Measurements from ENCODE around the gene RAET1G. TPM values are rescaled to one million over a fixed set of nuclear protein-coding genes. Genes with fewer than 3 reads are reported as not detected.
A peak's percentile ranks its signal among the peaks of the same experiment; 100 is the strongest.

RAET1G gene
- total RNA-seq, 2 donors from 2014 or later, result not detected

DNA sequence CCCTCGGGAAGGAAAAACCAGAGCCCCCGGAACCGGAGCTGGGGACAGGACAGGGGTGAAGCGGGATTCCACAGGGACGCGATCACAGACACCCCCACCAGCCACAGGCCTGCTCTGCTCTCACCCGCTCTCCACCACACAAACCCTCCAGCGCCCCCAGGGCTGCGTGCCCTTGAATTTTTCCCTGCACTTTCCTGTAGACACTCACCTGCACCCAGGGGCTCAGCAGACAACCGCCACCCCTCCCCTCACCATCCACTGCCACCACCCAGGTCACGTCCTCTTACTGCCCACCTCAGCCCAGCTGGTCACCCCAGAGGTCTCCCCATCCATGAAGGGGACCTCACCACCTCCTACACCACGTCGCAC lies 19.5 kb upstream of the RAET1G start:
- Histone ChIP-seq H3K27ac (ENCODE audit: low read depth, low read length) (no peak overlapping the region), H3K9ac (ENCODE audit: extremely low read depth, low read length, poor library complexity, severe bottlenecking) (no peak overlapping the region), H3K9me3 (ENCODE audit: control insufficient read depth, low read length) (no peaks in the 10 kb centered on the region), H3K4me3 (ENCODE audit: low read length) (peak overlapping the region; percentile 84), H3K27me3 (ENCODE audit: control insufficient read depth, insufficient read depth, low read length, poor library complexity, severe bottlenecking) (peaks cover 79% of the 10 kb centered on the region), H3K36me3 (ENCODE audit: control insufficient read depth, insufficient read depth, low read length) (no peaks in the 10 kb centered on the region), H3K4me1 (ENCODE audit: control insufficient read depth, insufficient read depth, low read length) (no peaks in the 10 kb centered on the region)
- DNase-seq, result no peak
- H3K4me1 Mint-ChIP-seq, result peaks cover 3% of the 10 kb centered on the region
- TF ChIP-seq, protein P1, sequence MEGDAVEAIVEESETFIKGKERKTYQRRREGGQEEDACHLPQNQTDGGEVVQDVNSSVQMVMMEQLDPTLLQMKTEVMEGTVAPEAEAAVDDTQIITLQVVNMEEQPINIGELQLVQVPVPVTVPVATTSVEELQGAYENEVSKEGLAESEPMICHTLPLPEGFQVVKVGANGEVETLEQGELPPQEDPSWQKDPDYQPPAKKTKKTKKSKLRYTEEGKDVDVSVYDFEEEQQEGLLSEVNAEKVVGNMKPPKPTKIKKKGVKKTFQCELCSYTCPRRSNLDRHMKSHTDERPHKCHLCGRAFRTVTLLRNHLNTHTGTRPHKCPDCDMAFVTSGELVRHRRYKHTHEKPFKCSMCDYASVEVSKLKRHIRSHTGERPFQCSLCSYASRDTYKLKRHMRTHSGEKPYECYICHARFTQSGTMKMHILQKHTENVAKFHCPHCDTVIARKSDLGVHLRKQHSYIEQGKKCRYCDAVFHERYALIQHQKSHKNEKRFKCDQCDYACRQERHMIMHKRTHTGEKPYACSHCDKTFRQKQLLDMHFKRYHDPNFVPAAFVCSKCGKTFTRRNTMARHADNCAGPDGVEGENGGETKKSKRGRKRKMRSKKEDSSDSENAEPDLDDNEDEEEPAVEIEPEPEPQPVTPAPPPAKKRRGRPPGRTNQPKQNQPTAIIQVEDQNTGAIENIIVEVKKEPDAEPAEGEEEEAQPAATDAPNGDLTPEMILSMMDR (conservative IDR thresholded peaks at IDR 0.05), result no peak
- H3K4me3 Mint-ChIP-seq, result peak overlapping the region; percentile 70
- H3K36me3 Mint-ChIP-seq (ENCODE audit: low read depth), result no peaks in the 10 kb centered on the region
- 13 to 17% methylated on average over 6 to 13 of the region's 13 CpGs for WGBS, 2 experiments (ENCODE audit: insufficient coverage in 1 of 2, insufficient read length in 1 of 2)
- H3K27ac Mint-ChIP-seq, result no peak overlapping the region
- peaks cover 88% of the 10 kb centered on the region for H3K27me3 Mint-ChIP-seq (ENCODE audit: insufficient read depth)
- no peaks in the 10 kb centered on the region for H3K9me3 Mint-ChIP-seq

DNA sequence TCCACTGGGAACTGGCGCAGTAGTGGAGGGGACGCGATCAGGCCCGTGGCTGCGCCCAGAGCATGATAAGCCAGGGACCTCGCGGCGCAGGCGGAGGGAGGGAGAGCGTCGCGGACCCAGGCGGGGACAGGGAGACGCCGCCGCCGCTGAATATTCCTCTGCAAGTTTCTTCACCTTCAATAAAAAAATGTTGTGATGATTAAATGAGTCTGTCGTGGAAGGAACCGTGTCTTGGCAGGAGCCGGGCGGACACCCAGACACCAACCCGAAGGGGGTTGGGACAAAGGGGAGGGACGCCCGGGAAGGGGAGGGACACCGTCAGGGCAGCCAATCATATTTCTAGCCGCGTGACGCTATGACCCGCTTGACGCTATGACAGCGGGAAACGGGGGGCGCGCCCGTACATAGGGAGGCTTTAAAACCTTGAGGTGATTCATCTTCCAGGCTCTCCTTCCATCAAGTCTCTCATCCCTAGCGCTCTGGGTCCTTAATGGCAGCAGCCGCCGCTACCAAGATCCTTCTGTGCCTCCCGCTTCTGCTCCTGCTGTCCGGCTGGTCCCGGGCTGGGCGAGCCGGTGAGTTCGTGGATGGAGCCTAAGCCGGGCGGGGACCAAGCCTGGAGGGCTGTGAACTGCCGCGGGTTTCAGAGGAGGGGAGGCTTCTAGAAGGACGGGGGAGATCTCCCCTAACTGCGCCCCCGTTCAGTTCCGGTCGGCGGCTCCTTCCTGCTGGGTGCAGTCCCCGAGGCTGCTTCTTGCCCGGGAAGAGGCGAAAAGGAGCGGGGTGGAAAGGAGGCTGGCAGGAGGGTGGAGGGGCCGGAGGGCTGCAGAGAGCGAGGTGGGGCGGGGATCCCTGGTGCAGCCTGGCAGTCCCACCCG lies 18.9 kb upstream of the RAET1G start, which contains the start of gene ULBP2:
TSS of gene ULBP2 (plus strand) at position 432 of the 878 bp plus-strand sequence. CDS start at position 491, 59 bp downstream.
- peaks cover 93% of the 10 kb centered on the region for H3K27me3 Mint-ChIP-seq (ENCODE audit: insufficient read depth)
- Histone ChIP-seq H3K27me3 (ENCODE audit: control insufficient read depth, insufficient read depth, low read length, poor library complexity, severe bottlenecking) (peaks cover 83% of the 10 kb centered on the region), H3K9ac (ENCODE audit: extremely low read depth, low read length, poor library complexity, severe bottlenecking) (no peak within 1 kb of the TSS), H3K4me1 (ENCODE audit: control insufficient read depth, insufficient read depth, low read length) (no peaks in the 10 kb centered on the region), H3K9me3 (ENCODE audit: control insufficient read depth, low read length) (no peaks in the 10 kb centered on the region), H3K4me3 (ENCODE audit: low read length) (peak within 1 kb of the TSS; percentile 84), H3K36me3 (ENCODE audit: control insufficient read depth, insufficient read depth, low read length) (no peaks in the 10 kb centered on the region), H3K27ac (ENCODE audit: low read depth, low read length) (no peak within 1 kb of the TSS)
- WGBS, 2 experiments (ENCODE audit: insufficient coverage in 1 of 2, insufficient read length in 1 of 2), result 0 to 1% methylated on average over 32 to 62 of the region's 62 CpGs
- DNase-seq, result peak; percentile 92
- H3K9me3 Mint-ChIP-seq, result no peaks in the 10 kb centered on the region
- no peaks in the 10 kb centered on the region for H3K36me3 Mint-ChIP-seq (ENCODE audit: low read depth)
- H3K4me1 Mint-ChIP-seq, result peaks cover 3% of the 10 kb centered on the region
- TF ChIP-seq, protein P1 (conservative IDR thresholded peaks at IDR 0.05), result no peak
- peak within 1 kb of the TSS; percentile 70 for H3K4me3 Mint-ChIP-seq
- no peak within 1 kb of the TSS for H3K27ac Mint-ChIP-seq

DNA sequence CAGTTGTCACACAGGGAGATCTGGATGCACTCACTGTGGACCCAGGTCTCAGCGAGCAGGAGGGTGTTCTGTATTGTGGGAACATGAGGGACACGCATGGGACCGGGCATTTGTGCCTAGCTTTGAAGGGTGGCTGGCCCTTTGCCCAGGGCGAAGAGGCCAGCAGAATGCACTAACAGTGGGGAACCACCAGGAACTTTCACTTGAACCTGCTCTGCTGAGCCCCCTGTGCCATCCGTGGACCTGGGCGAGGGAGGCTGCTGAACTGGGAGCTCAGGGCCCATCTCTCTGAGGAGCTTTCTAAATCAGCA lies 17.7 kb upstream of the RAET1G start:
- Histone ChIP-seq H3K4me3 (ENCODE audit: low read length) (no peak overlapping the region), H3K27me3 (ENCODE audit: control insufficient read depth, insufficient read depth, low read length, poor library complexity, severe bottlenecking) (peaks cover 87% of the 10 kb centered on the region), H3K9ac (ENCODE audit: extremely low read depth, low read length, poor library complexity, severe bottlenecking) (no peak overlapping the region), H3K4me1 (ENCODE audit: control insufficient read depth, insufficient read depth, low read length) (no peaks in the 10 kb centered on the region), H3K27ac (ENCODE audit: low read depth, low read length) (no peak overlapping the region), H3K36me3 (ENCODE audit: control insufficient read depth, insufficient read depth, low read length) (no peaks in the 10 kb centered on the region), H3K9me3 (ENCODE audit: control insufficient read depth, low read length) (no peaks in the 10 kb centered on the region)
- TF ChIP-seq, protein P1 (conservative IDR thresholded peaks at IDR 0.05), result no peak
- no peak overlapping the region for H3K27ac Mint-ChIP-seq
- H3K36me3 Mint-ChIP-seq (ENCODE audit: low read depth), result no peaks in the 10 kb centered on the region
- WGBS, 2 experiments (ENCODE audit: insufficient coverage in 1 of 2, insufficient read length in 1 of 2), result 29 to 38% methylated on average over 6 of the region's 6 CpGs
- H3K27me3 Mint-ChIP-seq (ENCODE audit: insufficient read depth), result peaks cover 94% of the 10 kb centered on the region
- peaks cover 3% of the 10 kb centered on the region for H3K4me1 Mint-ChIP-seq
- peak; percentile 38 for DNase-seq
- H3K4me3 Mint-ChIP-seq, result no peak overlapping the region
- H3K9me3 Mint-ChIP-seq, result no peaks in the 10 kb centered on the region
